Omental fat pad (tissue), 4 donors: ENCODE measurements around the gene SHB. TPM values are rescaled to one million over a fixed set of nuclear protein-coding genes. Genes with fewer than 3 reads are reported as not detected.

Experiments used
- ATAC-seq: fragments of 150-250 bp; one replicate; pipeline ENCODE4 v1.9.1; 2016; ENCODE audit warnings: mild to moderate bottlenecking, moderate library complexity; ENCODE audit not compliant: low FRiP score
- DNase-seq: peaks from one replicate; pipeline ENCODE4 v3.0.0-alpha.2; 2019; ENCODE audit warnings: low spot score
- CTCF ChIP-seq, 3 donors: fragments of 450-650 bp; IDR thresholded peaks; one replicate each; pipeline ENCODE4 v1.5.1; 2016 to 2017; ENCODE audit warnings: antibody characterized with exemption in 3 of 3, mild to moderate bottlenecking in 3 of 3, moderate library complexity in 2 of 3
- total RNA-seq, 4 donors: library from RNA; depleted of rRNA; stranded (reverse); fragments of >200 nt; gene quantifications; one replicate each; pipeline ENCODE4 v1.1.0, GENCODE V29; 2016

SHB gene
- total RNA-seq, 4 donors from 2014 or later = 10.4 to 61.6 (median 20.7) TPM

GRCh38 chr9:37984278-37984671 lies 84.8 kb downstream of the SHB start:
- ATAC-seq = no peak
- TF ChIP-seq CTCF (IDR thresholded peaks at IDR 0.05) = no peak
- DNase-seq = no peak

DNA sequence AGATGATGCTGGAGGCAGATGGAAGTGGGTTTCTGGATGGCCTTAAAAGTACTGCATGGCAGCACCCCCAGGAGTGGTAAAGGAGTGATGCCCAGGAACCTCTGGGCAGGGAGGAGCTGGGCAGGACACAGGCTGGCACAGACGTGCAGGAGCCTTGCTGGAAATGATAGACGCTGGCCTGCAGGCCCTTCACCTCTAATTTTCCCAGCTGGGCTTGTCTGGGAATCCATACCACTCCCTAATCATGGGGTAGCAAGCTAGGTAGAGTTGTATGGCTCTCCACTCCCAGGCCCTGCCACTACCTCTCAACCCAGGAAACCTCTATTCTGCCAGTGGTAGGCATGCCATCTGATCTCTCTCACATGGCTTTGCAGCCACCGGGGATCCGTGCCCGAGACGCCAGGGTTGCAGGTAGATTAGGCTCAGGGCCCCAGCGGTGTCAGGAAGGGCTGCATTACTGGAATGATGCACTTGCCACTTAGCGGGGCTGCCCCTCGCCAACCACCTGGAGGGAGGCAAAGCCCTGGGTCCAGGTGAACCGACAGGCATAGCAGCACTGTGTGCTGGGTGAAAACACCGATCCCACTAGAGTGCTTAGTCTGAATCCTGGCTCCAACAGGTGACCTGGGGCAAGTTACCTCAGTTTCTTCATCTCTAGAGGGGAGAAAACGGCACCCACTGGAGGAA lies 85.5 kb downstream of the SHB start:
- TF ChIP-seq CTCF (IDR thresholded peaks at IDR 0.05) = no peak
- DNase-seq = no peak

DNA sequence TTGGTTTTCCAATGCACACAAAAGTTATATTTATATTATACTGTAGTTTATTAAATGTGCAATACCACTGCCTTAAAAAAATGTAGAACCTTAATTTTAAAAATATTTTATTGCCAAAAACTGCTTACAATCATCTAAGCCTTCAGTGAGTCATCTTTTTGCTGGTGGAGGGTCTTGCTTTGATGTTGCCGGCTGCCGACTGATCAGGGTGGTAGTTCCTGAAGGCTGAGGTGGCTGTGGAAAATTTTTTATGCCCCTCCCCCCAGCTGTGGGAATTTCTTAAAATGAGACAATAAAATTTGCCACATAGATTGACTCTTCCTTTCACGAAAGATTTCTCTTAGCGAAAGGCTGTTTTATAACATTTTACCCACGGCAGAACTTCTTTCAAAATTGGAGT lies 89.2 kb downstream of the SHB start:
- DNase-seq = no peak
- TF ChIP-seq CTCF (IDR thresholded peaks at IDR 0.05) = no peak
- no peak for ATAC-seq

More for the DNA sequence above, 85.5 kb downstream of the SHB start:
- no peak for ATAC-seq

DNA sequence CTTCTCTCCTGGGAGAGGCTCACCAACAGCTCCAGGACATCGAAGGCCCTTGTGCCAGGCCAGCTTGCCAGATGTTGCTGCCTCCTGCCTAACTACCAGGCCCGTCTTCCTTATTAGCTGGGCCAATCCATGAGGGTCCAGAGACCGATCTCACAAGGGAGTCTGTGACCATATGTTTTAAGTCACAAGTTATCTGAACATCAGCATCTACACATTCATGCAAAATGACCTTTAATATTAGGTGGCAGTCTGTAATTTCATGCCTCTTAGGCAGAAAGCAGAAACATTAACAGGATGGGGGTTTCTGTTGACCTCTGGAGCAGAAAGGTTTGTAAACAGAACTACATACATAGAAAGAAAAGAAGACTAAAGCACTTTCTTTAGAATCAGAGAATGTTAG lies 90.0 kb downstream of the SHB start:
- TF ChIP-seq CTCF (IDR thresholded peaks at IDR 0.05) = no peak
- ATAC-seq = no peak
- DNase-seq = no peak

DNA sequence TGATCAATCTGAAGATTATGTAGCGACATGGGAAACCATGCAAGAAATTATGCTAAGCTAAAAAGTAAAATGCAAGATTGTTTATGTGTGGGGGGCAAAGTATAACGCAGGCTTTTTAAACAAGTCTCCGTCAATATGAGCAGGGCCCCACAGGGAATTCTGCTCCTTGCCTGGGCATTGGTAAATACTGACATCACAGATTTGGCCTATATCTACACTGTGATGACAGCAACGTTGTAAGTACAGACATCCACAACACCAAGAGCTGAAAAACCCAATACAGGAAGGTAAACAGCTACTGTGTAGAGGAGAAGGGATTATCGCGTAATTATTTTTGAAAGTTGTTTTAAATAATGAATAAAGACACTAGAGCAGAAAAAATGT lies 90.6 kb downstream of the SHB start:
- DNase-seq (no peak), ATAC-seq (no peak)
- no peak for TF ChIP-seq CTCF (IDR thresholded peaks at IDR 0.05)

DNA sequence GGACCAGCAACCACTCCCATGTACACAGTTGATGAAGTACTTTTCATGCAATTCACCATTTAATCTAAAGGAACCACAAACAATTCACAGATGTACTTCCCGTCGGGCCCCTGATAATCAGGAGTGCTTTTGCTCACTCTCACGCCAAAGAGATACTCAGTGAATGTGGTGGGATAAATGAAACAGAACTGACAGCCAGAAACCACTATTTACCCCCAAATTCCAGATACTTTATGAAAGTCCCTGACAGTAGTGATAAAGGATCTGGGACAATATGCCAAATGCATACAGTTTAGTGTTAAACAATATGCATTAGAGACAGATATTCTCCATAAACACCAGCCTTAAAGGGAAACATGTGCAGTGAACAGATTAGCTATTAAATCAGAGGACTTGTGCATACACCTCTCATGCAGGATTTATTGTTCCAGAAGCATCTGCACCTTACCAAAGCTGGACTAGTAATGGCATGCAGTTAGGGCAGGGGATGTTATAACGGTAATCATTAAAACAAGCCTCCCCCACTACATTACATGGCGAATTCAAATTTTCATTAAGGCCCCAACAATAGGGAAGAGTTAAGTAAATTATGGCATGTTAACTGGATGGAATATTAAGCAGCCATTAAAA lies 91.1 kb downstream of the SHB start:
- ATAC-seq (no peak), DNase-seq (no peak)
- TF ChIP-seq CTCF (IDR thresholded peaks at IDR 0.05) = no peak
